Transverse colon (tissue), 4 donors: ENCODE results near the gene RAB19.

ENCODE experiments used
- CTCF ChIP-seq, 5 experiments: fragments of 200-600 bp in 3 of 5; fragments of 450-650 bp in 2 of 5; sonication (generic) in 3 of 5; IDR thresholded peaks; 1 replicate in 2 of 5; 2 replicates in 3 of 5; pipeline ENCODE4 v1.5.1; 2016 to 2017; ENCODE audit warnings: antibody characterized with exemption in 5 of 5, inconsistent platforms in 3 of 5, mild to moderate bottlenecking in 2 of 5, moderate library complexity in 1 of 5
- POLR2A ChIP-seq: fragments of 450-650 bp; IDR thresholded peaks from one replicate; pipeline ENCODE4 v1.6.1; 2016; ENCODE audit warnings: antibody characterized with exemption, mild to moderate bottlenecking, moderate library complexity
- POLR2AphosphoS5 ChIP-seq, 3 donors: sonication (generic); formaldehyde crosslinking; IDR thresholded peaks; one replicate each; pipeline ENCODE4 v1.6.1; 2016; ENCODE audit warnings: antibody characterized with exemption in 3 of 3

GRCh38 chr7:140418653-140419052 lies 14.8 kb downstream of the RAB19 start:
- no peak for TF ChIP-seq POLR2A
- TF ChIP-seq CTCF (IDR thresholded peaks at IDR 0.05) = no peak
- TF ChIP-seq POLR2AphosphoS5 (IDR thresholded peaks at IDR 0.05) = no peak
